Natural killer cell (primary cell): Measurements from ENCODE around the gene JAML. TPM values are rescaled to one million over a fixed set of nuclear protein-coding genes. Genes with fewer than 3 reads are reported as not detected.

ENCODE experiments used
- ATAC-seq, 3 donors: fragments of 150-1000 bp in 2 of 3; fragments of 200-7000 bp in 1 of 3; cut with Tn5 transposase; 1 replicate in 1 of 3; 2 replicates in 2 of 3; pipeline ENCODE4 v1.10.0; 2021; ENCODE audit warnings: mild to moderate bottlenecking in 2 of 3, moderate library complexity in 2 of 3
- DNase-seq, 2 donors: peaks; one replicate each; pipeline versions ENCODE4 v3.0.0 to v3.0.0-alpha.2; 2013 to 2021; ENCODE audit warnings: mixed read lengths in 1 of 2
- H3K27ac ChIP-seq: one replicate; pipeline ENCODE4 v1.5.1; 2013; ENCODE audit warnings: mild to moderate bottlenecking, low read length
- H3K27me3 ChIP-seq: one replicate; pipeline ENCODE4 v1.6.1; 2013; ENCODE audit warnings: low read length; ENCODE audit not compliant: control insufficient read depth, insufficient read depth
- H3K36me3 ChIP-seq: one replicate; pipeline ENCODE4 v1.6.1; 2013; ENCODE audit warnings: low read length; ENCODE audit not compliant: control insufficient read depth, insufficient read depth
- H3K4me1 ChIP-seq: one replicate; pipeline ENCODE4 v1.6.1; 2013; ENCODE audit warnings: low read length; ENCODE audit not compliant: control insufficient read depth, insufficient read depth
- H3K4me3 ChIP-seq: one replicate; pipeline ENCODE4 v1.5.1; 2013; ENCODE audit warnings: low read length
- H3K9me3 ChIP-seq: one replicate; pipeline ENCODE4 v1.6.1; 2013; ENCODE audit warnings: low read length; ENCODE audit not compliant: control insufficient read depth, insufficient read depth
- H3K27ac Mint-ChIP-seq, 2 donors: one replicate each; pipeline ENCODE4 v1.8.0; 2022; ENCODE audit warnings: mild to moderate bottlenecking in 2 of 2, mixed read lengths in 2 of 2, moderate library complexity in 1 of 2
- H3K27me3 Mint-ChIP-seq, 2 donors: one replicate each; pipeline ENCODE4 v1.8.0; 2022; ENCODE audit warnings: low read depth in 2 of 2, mixed read lengths in 2 of 2
- H3K36me3 Mint-ChIP-seq: one replicate; pipeline ENCODE4 v1.8.0; 2022; ENCODE audit warnings: mixed read lengths
- H3K4me1 Mint-ChIP-seq, 2 donors: one replicate each; pipeline ENCODE4 v1.8.0; 2022; ENCODE audit warnings: mixed read lengths in 2 of 2
- H3K4me3 Mint-ChIP-seq: one replicate; pipeline ENCODE4 v1.8.0; 2022; ENCODE audit warnings: mild to moderate bottlenecking, moderate library complexity, mixed read lengths
- H3K9me3 Mint-ChIP-seq, 2 donors: one replicate each; pipeline ENCODE4 v1.8.0; 2022; ENCODE audit warnings: mixed read lengths in 2 of 2
- CTCF ChIP-seq: fragments of 200-600 bp; IDR thresholded peaks from one replicate; pipeline ENCODE4 v1.8.0; 2022; ENCODE audit warnings: antibody characterized with exemption
- WGBS: methylation state at CpG from one replicate; pipeline ENCODE4 v1.1.7; 2013; ENCODE audit warnings: missing lambda C conversion rate; ENCODE audit not compliant: insufficient coverage; 5-methylcytosine and 5-hydroxymethylcytosine counted together
- intact Hi-C: fragments of 100-400 bp; cut with micrococcal nuclease; formaldehyde crosslinking; loops from one replicate; pipeline ENCODE4 v1.14.2; 2022
- total RNA-seq, 4 donors: library from RNA; stranded (reverse); fragments of 120-200 nt in 1 of 4; gene quantifications; one replicate each; pipeline versions ENCODE4 v1.2.3 to v1.2.4, GENCODE V29; 2013 to 2022

JAML gene
- total RNA-seq, 3 donors from 2014 or later (not counting 1 experiment from before 2014, with no cell fraction given), result 7.1 to 27.8 (median 12.8) TPM

- Histone ChIP-seq H3K4me3 (no peak overlapping the region), H3K27ac (no peak overlapping the region), H3K36me3 (peaks cover 4% of the 10 kb centered on the region), H3K9me3 (no peaks in the 10 kb centered on the region), H3K27me3 (no peaks in the 10 kb centered on the region), H3K4me1 (peaks cover 37% of the 10 kb centered on the region)
- intact Hi-C loops, result no loop called here
- no peak for ATAC-seq
- Mint-ChIP-seq H3K4me1 (peaks cover 18 to 26% of the 10 kb centered on the region in 2 donors), H3K36me3 (no peaks in the 10 kb centered on the region), H3K27me3 (peaks cover 0 to 2% of the 10 kb centered on the region in 2 donors), H3K27ac (peak overlapping the region; percentile 5 to 74), H3K9me3 (no peaks in the 10 kb centered on the region), H3K4me3 (peak overlapping the region; percentile 29)
- 97% methylated on average over 9 of the region's 9 CpGs for WGBS
- no peak for TF ChIP-seq CTCF
- DNase-seq, result no peak
Observed at GRCh38 chr11:118205606-118206378, 19.0 kb downstream of the JAML start.

GRCh38 chr11:118202599-118203422, 22.0 kb downstream of the JAML start:
- no peak overlapping the region for H3K4me3 Mint-ChIP-seq
- ATAC-seq (peak; percentile 58 to 72 (median 64)), DNase-seq (peak; percentile 33 to 70)
- no peak overlapping the region for H3K4me3 ChIP-seq
- peaks cover 23 to 32% of the 10 kb centered on the region in 2 donors for H3K4me1 Mint-ChIP-seq
- H3K27me3 Mint-ChIP-seq, result no peaks in the 10 kb centered on the region
- intact Hi-C loops, result loop anchor here (1.0 to 5.0 kb wide), 2 partner anchors 39 to 150 kb away; no protein-coding TSS in a partner anchor
- no peaks in the 10 kb centered on the region for H3K27me3 ChIP-seq
- peaks cover 48% of the 10 kb centered on the region for H3K4me1 ChIP-seq
- H3K36me3 ChIP-seq, result no peaks in the 10 kb centered on the region
- no peaks in the 10 kb centered on the region for H3K9me3 ChIP-seq
- WGBS, result 65% methylated on average over 7 of the region's 7 CpGs
- no peak for TF ChIP-seq CTCF
- H3K27ac Mint-ChIP-seq, result no peak overlapping the region
- H3K27ac ChIP-seq, result peak overlapping the region; percentile 37
- no peaks in the 10 kb centered on the region for H3K9me3 Mint-ChIP-seq
- no peaks in the 10 kb centered on the region for H3K36me3 Mint-ChIP-seq

DNA sequence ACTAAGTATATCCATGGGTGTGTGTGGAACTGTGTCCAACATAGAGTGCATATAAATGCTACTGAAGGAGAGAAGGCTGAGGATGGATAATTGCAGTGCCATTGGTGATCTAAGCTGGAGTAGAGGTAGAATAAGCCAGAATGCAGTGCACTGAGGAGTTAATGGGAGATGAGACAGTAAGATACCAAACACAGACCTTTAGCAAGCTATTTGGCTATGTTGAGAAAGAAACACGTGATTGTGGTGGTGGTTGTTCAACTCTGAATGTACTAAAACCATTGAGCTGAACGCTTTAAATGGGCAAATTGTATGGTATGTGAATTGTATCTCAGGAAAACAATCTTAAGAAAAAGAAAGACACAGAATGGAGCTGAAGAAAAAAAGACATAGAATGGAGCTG, 22.8 kb downstream of the JAML start:
- TF ChIP-seq CTCF, result no peak
- Histone ChIP-seq H3K4me3 (no peak overlapping the region), H3K9me3 (no peaks in the 10 kb centered on the region), H3K27me3 (no peaks in the 10 kb centered on the region), H3K4me1 (peaks cover 48% of the 10 kb centered on the region), H3K36me3 (no peaks in the 10 kb centered on the region), H3K27ac (peak overlapping the region; percentile 37)
- H3K4me1 Mint-ChIP-seq, result peaks cover 20 to 27% of the 10 kb centered on the region in 2 donors
- no peak overlapping the region for H3K27ac Mint-ChIP-seq
- intact Hi-C loops, result loop anchor here (1.0 to 5.0 kb wide), 2 partner anchors 40 to 151 kb away; no protein-coding TSS in a partner anchor
- no peaks in the 10 kb centered on the region for H3K36me3 Mint-ChIP-seq
- no peak overlapping the region for H3K4me3 Mint-ChIP-seq
- no peaks in the 10 kb centered on the region for H3K9me3 Mint-ChIP-seq
- DNase-seq, result peak in 1 of 2 donors; percentile 35
- WGBS, result 25% methylated on average over 2 of the region's 2 CpGs
- no peaks in the 10 kb centered on the region for H3K27me3 Mint-ChIP-seq
- peak in 2 of 3 donors; percentile 31 to 33 for ATAC-seq
